ENCODE results near the gene FARS2. TPM values are rescaled to one million over a fixed set of nuclear protein-coding genes. Genes with fewer than 3 reads are reported as not detected.

The FARS2 gene
- polyA plus RNA-seq, 1 donor (not counting 4 experiments of a cell fraction or from before 2014, with no cell fraction given), result 21.3 TPM

DNA sequence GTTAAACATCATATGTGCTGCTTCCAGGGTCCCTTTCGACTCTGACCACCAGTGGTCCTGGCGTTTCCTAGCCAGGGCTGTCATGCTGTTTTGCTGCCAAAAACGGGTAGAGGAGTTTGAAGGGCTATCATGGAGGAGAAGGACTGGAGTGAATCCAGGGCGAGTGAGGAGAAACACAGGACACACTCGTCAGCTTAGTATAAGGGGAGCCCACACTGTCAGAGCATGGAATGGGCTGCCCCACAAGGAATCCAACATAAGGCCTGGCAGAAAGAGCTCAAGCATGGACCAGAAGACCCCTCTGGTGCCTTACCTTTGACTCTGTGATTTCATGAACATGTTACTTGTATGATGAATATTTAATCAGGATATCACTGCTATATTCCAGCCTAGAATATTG lies 498.3 kb downstream of the FARS2 start:
- Histone ChIP-seq H3K36me3 (ENCODE audit: control insufficient read depth in 2 of 2, extremely low read depth in 1 of 2, insufficient read depth in 2 of 2, low read length in 2 of 2) (no peaks in the 10 kb centered on the region), H2AFZ (ENCODE audit: control insufficient read depth, low read length) (no peak overlapping the region), H4K20me1 (ENCODE audit: control insufficient read depth, extremely low read depth, insufficient read depth, low read length) (no peaks in the 10 kb centered on the region), H3K27me3 (ENCODE audit: control insufficient read depth, extremely low read depth, insufficient read depth, low read length) (no peaks in the 10 kb centered on the region), H3K9me1 (ENCODE audit: control insufficient read depth, extremely low read depth, insufficient read depth, low read length) (no peaks in the 10 kb centered on the region), H3K4me3 (ENCODE audit: control insufficient read depth in 2 of 3, extremely low read depth in 1 of 3, insufficient read depth in 2 of 3, low read depth in 1 of 3, low read length in 3 of 3) (no peak overlapping the region), H3K79me2 (ENCODE audit: control insufficient read depth, insufficient read depth, low read length) (no peaks in the 10 kb centered on the region), H3K9me3 (ENCODE audit: control insufficient read depth, low read depth, low read length) (no peaks in the 10 kb centered on the region), H3K27ac (ENCODE audit: control insufficient read depth, insufficient read depth, low read length) (no peak overlapping the region), H3K4me1 (ENCODE audit: control insufficient read depth, extremely low read depth, insufficient read depth, low read length) (no peaks in the 10 kb centered on the region), H3K4me2 (ENCODE audit: control insufficient read depth, extremely low read depth, insufficient read depth, low read depth, low read length) (no peak overlapping the region), H3K9ac (ENCODE audit: control insufficient read depth, extremely low read depth, insufficient read depth, low read length) (no peak overlapping the region)
- FAIRE-seq (no peak), DNase-seq (ENCODE audit: low read depth, low spot score) (no peak)
- no peak for TF ChIP-seq EZH2 (IDR thresholded peaks at IDR 0.05; ENCODE audit: low read length)
- TF ChIP-seq, protein P1, sequence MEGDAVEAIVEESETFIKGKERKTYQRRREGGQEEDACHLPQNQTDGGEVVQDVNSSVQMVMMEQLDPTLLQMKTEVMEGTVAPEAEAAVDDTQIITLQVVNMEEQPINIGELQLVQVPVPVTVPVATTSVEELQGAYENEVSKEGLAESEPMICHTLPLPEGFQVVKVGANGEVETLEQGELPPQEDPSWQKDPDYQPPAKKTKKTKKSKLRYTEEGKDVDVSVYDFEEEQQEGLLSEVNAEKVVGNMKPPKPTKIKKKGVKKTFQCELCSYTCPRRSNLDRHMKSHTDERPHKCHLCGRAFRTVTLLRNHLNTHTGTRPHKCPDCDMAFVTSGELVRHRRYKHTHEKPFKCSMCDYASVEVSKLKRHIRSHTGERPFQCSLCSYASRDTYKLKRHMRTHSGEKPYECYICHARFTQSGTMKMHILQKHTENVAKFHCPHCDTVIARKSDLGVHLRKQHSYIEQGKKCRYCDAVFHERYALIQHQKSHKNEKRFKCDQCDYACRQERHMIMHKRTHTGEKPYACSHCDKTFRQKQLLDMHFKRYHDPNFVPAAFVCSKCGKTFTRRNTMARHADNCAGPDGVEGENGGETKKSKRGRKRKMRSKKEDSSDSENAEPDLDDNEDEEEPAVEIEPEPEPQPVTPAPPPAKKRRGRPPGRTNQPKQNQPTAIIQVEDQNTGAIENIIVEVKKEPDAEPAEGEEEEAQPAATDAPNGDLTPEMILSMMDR (optimal IDR thresholded peaks at IDR 0.05 in 1 of 3, IDR thresholded peaks at IDR 0.05 in 1 of 3, conservative IDR thresholded peaks at IDR 0.05 in 1 of 3; ENCODE audit: extremely low read depth in 1 of 3, insufficient read depth in 2 of 3, low read length in 3 of 3), result no peak
- dilution Hi-C loops (cut with MboI; ENCODE audit: extremely low pct_ligation_motif_present, low sequenced_read_pairs), result no loop called here

GRCh38 chr6:5761370-5761769 lies 500.1 kb downstream of the FARS2 start:
- H3K4me3 ChIP-seq (ENCODE audit: control insufficient read depth in 2 of 3, extremely low read depth in 1 of 3, insufficient read depth in 2 of 3, low read depth in 1 of 3, low read length in 3 of 3), result no peak overlapping the region
- no peaks in the 10 kb centered on the region for H4K20me1 ChIP-seq (ENCODE audit: control insufficient read depth, extremely low read depth, insufficient read depth, low read length)
- dilution Hi-C loops (cut with MboI; ENCODE audit: extremely low pct_ligation_motif_present, low sequenced_read_pairs), result no loop called here
- H2AFZ ChIP-seq (ENCODE audit: control insufficient read depth, low read length), result no peak overlapping the region
- H3K4me2 ChIP-seq (ENCODE audit: control insufficient read depth, extremely low read depth, insufficient read depth, low read depth, low read length), result no peak overlapping the region
- no peaks in the 10 kb centered on the region for H3K36me3 ChIP-seq (ENCODE audit: control insufficient read depth in 2 of 2, extremely low read depth in 1 of 2, insufficient read depth in 2 of 2, low read length in 2 of 2)
- H3K9me1 ChIP-seq (ENCODE audit: control insufficient read depth, extremely low read depth, insufficient read depth, low read length), result no peaks in the 10 kb centered on the region
- no peak overlapping the region for H3K9ac ChIP-seq (ENCODE audit: control insufficient read depth, extremely low read depth, insufficient read depth, low read length)
- FAIRE-seq (no peak), DNase-seq (ENCODE audit: low read depth, low spot score) (no peak)
- no peaks in the 10 kb centered on the region for H3K9me3 ChIP-seq (ENCODE audit: control insufficient read depth, low read depth, low read length)
- H3K79me2 ChIP-seq (ENCODE audit: control insufficient read depth, insufficient read depth, low read length), result no peaks in the 10 kb centered on the region
- H3K27me3 ChIP-seq (ENCODE audit: control insufficient read depth, extremely low read depth, insufficient read depth, low read length), result no peaks in the 10 kb centered on the region
- TF ChIP-seq, protein P1 (optimal IDR thresholded peaks at IDR 0.05 in 1 of 3, IDR thresholded peaks at IDR 0.05 in 1 of 3, conservative IDR thresholded peaks at IDR 0.05 in 1 of 3; ENCODE audit: extremely low read depth in 1 of 3, insufficient read depth in 2 of 3, low read length in 3 of 3), result no peak
- TF ChIP-seq EZH2 (IDR thresholded peaks at IDR 0.05; ENCODE audit: low read length), result no peak
- H3K4me1 ChIP-seq (ENCODE audit: control insufficient read depth, extremely low read depth, insufficient read depth, low read length), result no peaks in the 10 kb centered on the region
- no peak overlapping the region for H3K27ac ChIP-seq (ENCODE audit: control insufficient read depth, insufficient read depth, low read length)
